BLaER1 treated with 17β-estradiol and CSF1 and Interleukin-3, amounts not matched to agents 10 nM and 100 nM (cell line): Measurements from ENCODE around the gene CPZ.

Experiments
- H3K27ac ChIP-seq, 11 experiments: shearing (Covaris generic); formaldehyde crosslinking; 2 replicates each; pipeline ENCODE4 v1.8.1; 2022
- H3K27me3 ChIP-seq, 11 experiments: shearing (Covaris generic); formaldehyde crosslinking; 2 replicates each; pipeline ENCODE4 v1.8.1; 2022
- H3K36me3 ChIP-seq, 11 experiments: shearing (Covaris generic); formaldehyde crosslinking; 2 replicates each; pipeline ENCODE4 v1.8.1; 2022
- H3K4me1 ChIP-seq, 10 experiments: shearing (Covaris generic); formaldehyde crosslinking; 2 replicates each; pipeline ENCODE4 v1.8.1; 2022
- H3K4me2 ChIP-seq, 11 experiments: shearing (Covaris generic); formaldehyde crosslinking; 2 replicates each; pipeline ENCODE4 v1.8.1; 2022
- H3K4me3 ChIP-seq, 10 experiments: shearing (Covaris generic); formaldehyde crosslinking; 2 replicates each; pipeline ENCODE4 v1.8.1; 2022
- H3K9ac ChIP-seq, 11 experiments: shearing (Covaris generic); formaldehyde crosslinking; 2 replicates each; pipeline ENCODE4 v1.8.1; 2022
- H3K9me3 ChIP-seq, 11 experiments: shearing (Covaris generic); formaldehyde crosslinking; replicated peaks in 1 of 11; 2 replicates each; pipeline ENCODE4 v1.8.1; 2022
- H4K20me1 ChIP-seq, 11 experiments: shearing (Covaris generic); formaldehyde crosslinking; 2 replicates each; pipeline ENCODE4 v1.8.1; 2022
- Cebpa-rat ChIP-seq, 11 experiments: shearing (Covaris generic); IDR thresholded peaks; 2 replicates each; pipeline ENCODE4 v1.8.1; 2022

Gene CPZ

GRCh38 chr4:8593264-8594096 is 915 bp downstream of the CPZ start:
- Histone ChIP-seq H3K27ac (no peak overlapping the region), H3K36me3 (no peaks in the 10 kb centered on the region), H3K9me3 (no peaks in the 10 kb centered on the region), H3K4me3 (no peak overlapping the region), H3K9ac (no peak overlapping the region), H4K20me1 (peaks cover 0 to 63% (median 36%) of the 10 kb centered on the region in 11 experiments; a peak in 16 of 22 replicates), H3K27me3 (peaks cover 53 to 70% (median 60%) of the 10 kb centered on the region in 11 experiments), H3K4me1 (peaks cover 13 to 65% (median 31%) of the 10 kb centered on the region in 10 experiments), H3K4me2 (peak overlapping the region in 10 of 11 experiments; percentile 24 to 62 (median 50); a peak in 15 of 22 replicates)
- TF ChIP-seq Cebpa-rat (IDR thresholded peaks at IDR 0.05): no peak

DNA sequence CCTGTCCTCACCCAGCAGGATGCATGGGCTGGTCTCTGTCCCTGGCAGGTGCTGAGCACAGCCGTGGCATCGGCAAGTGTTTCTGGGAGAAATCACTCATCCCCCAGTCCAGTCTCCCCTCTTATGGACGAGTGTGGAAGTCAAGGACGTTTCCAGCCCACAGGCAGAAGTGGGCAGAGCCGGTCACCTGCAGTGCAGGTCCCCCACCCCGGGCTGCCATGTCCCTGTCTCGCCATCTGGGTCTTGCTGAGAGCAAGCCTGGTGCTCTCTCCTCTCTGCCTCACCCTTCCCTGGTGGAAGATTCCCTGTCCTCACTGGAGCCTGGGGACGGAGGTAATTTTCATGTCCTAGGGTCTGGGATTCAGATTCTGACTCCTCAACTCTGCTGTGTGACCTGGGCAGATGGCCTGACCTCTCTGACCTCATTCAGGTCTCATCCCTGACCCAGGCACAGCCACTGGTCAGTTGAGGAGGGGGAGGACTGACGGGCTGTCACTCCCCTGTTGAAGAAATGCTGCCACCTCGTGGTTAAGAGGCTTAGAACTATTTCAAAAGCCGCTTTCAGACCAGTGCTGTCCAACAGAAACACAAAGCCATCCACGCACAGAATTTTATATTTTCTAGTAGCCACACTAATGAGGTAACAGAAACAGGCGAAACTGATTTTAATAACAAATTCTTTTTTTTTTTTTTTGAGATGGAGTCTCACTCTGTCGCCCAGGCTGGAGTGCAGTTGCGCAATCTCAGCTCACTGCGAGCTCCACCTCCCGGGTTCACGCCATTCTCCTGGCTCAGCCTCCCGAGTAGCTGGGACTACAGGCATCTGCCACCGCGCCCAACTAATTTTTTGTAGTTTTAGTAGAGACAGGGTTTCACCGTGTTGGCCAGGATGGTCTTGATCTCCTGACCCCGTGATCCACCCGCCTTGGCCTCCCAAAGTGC is 1.8 kb downstream of the CPZ start:
- Histone ChIP-seq H3K9ac (no peak overlapping the region), H3K27me3 (peaks cover 50 to 61% (median 51%) of the 10 kb centered on the region in 11 experiments), H3K4me3 (no peak overlapping the region), H3K4me2 (peak overlapping the region in 4 of 11 experiments; percentile 5 to 58 (median 42); a peak in 3 of 22 replicates), H3K9me3 (no peaks in the 10 kb centered on the region), H3K4me1 (peaks cover 22 to 72% (median 40%) of the 10 kb centered on the region in 10 experiments), H3K36me3 (no peaks in the 10 kb centered on the region), H3K27ac (no peak overlapping the region), H4K20me1 (peaks cover 0 to 57% (median 34%) of the 10 kb centered on the region in 11 experiments; a peak in 16 of 22 replicates)
- peak; percentile 44 to 95 (median 80); a peak in 18 of 22 replicates for TF ChIP-seq Cebpa-rat (IDR thresholded peaks at IDR 0.05)

GRCh38 chr4:8595237-8596087 is 2.9 kb downstream of the CPZ start:
- H3K9me3 ChIP-seq: no peaks in the 10 kb centered on the region
- no peak for TF ChIP-seq Cebpa-rat (IDR thresholded peaks at IDR 0.05)
- no peaks in the 10 kb centered on the region for H3K36me3 ChIP-seq
- peaks cover 0 to 48% (median 32%) of the 10 kb centered on the region in 11 experiments; a peak in 16 of 22 replicates for H4K20me1 ChIP-seq
- H3K4me2 ChIP-seq: peak overlapping the region in 7 of 11 experiments; percentile 31 to 66 (median 45); a peak in 13 of 22 replicates
- H3K4me1 ChIP-seq: peaks cover 33 to 80% (median 50%) of the 10 kb centered on the region in 10 experiments
- H3K9ac ChIP-seq: no peak overlapping the region
- peaks cover 40 to 50% (median 41%) of the 10 kb centered on the region in 11 experiments for H3K27me3 ChIP-seq
- H3K4me3 ChIP-seq: no peak overlapping the region
- no peak overlapping the region for H3K27ac ChIP-seq

DNA sequence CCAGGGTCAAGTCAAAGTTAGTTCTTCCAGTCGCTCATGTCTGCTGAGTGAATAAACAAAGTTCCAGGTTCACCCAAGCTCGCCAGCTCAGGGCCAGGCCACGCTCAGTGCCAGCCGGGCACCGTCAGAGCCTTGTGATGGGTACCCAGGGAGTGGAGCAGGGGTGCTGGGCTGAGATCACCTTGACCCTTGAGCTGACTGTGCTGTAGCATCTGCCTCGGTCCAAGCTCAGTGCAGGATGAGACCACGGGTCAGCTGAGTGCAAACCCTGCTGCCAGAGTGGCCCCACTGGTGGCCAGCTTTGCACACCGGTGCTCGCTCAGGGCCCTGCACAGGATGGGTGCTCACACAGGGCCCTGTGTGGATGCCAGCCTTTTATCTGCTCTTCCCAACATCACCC is 4.3 kb downstream of the CPZ start:
- H3K36me3 ChIP-seq: no peaks in the 10 kb centered on the region
- peaks cover 26 to 38% (median 28%) of the 10 kb centered on the region in 11 experiments for H3K27me3 ChIP-seq
- peak overlapping the region in 2 of 11 experiments; percentile 3 to 26; a peak in 1 of 22 replicates for H3K4me2 ChIP-seq
- no peak overlapping the region for H3K9ac ChIP-seq
- no peak overlapping the region for H3K27ac ChIP-seq
- no peaks in the 10 kb centered on the region for H3K9me3 ChIP-seq
- TF ChIP-seq Cebpa-rat (IDR thresholded peaks at IDR 0.05): no peak
- H3K4me1 ChIP-seq: peaks cover 37 to 88% (median 65%) of the 10 kb centered on the region in 10 experiments
- H4K20me1 ChIP-seq: peaks cover 0 to 36% (median 23%) of the 10 kb centered on the region in 11 experiments; a peak in 16 of 22 replicates
- H3K4me3 ChIP-seq: no peak overlapping the region

DNA sequence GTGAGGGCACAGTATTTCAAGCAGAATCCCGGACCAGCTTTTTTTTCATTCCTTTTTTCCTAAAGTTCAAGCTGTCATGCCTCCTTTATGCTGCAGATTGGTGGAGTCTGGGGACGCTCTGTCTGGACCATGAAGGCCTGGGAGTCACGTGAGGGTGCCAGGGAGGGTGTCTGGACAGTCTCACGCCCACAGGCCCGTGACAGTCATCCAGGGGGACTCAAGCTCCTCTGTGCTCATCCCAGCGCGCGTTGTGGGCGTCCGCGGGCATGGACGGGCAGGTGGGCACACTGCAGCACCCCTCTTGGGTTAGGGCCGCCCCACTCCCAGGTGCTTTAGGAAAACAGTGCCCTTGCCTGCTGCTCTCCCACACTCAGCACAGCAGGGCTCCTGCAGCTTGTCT is 4.8 kb downstream of the CPZ start:
- Histone ChIP-seq H3K27ac (no peak overlapping the region), H3K9ac (no peak overlapping the region), H4K20me1 (peaks cover 0 to 36% (median 18%) of the 10 kb centered on the region in 11 experiments; a peak in 16 of 22 replicates), H3K4me2 (peak overlapping the region in 3 of 11 experiments; percentile 3 to 26 (median 25); a peak in 1 of 22 replicates), H3K4me3 (no peak overlapping the region), H3K9me3 (no peaks in the 10 kb centered on the region), H3K27me3 (peaks cover 21 to 38% (median 24%) of the 10 kb centered on the region in 11 experiments), H3K36me3 (no peaks in the 10 kb centered on the region), H3K4me1 (peaks cover 37 to 88% (median 65%) of the 10 kb centered on the region in 10 experiments)
- TF ChIP-seq Cebpa-rat (IDR thresholded peaks at IDR 0.05): no peak

DNA sequence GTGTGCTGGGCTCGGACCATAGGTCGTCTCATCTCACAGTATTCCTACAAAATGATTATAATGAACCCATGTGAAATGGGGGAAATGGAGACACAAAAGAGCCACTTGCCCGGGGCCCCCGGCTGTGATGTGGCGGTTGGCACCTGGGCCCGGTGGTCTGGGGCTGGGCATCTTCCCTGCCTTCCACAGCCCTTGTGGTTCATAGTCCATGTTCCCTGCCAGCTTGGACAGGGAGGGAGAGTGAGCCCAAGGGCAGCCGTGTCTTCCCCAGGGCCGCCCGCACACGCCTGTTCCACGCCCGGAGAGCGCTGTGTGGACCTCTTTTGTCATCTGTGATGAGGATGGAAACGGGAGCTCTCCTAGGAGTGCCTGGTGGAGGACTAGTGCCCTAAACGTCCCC is 5.2 kb downstream of the CPZ start:
- Histone ChIP-seq H3K9me3 (no peaks in the 10 kb centered on the region), H3K27me3 (peaks cover 17 to 38% (median 19%) of the 10 kb centered on the region in 11 experiments), H3K4me2 (peak overlapping the region in 3 of 11 experiments; percentile 79 to 94 (median 86); a peak in 2 of 22 replicates), H4K20me1 (peaks cover 0 to 36% (median 14%) of the 10 kb centered on the region in 11 experiments; a peak in 15 of 22 replicates), H3K9ac (no peak overlapping the region), H3K36me3 (no peaks in the 10 kb centered on the region), H3K4me1 (peaks cover 37 to 88% (median 65%) of the 10 kb centered on the region in 10 experiments), H3K4me3 (no peak overlapping the region), H3K27ac (no peak overlapping the region)
- TF ChIP-seq Cebpa-rat (IDR thresholded peaks at IDR 0.05): no peak

GRCh38 chr4:8598391-8599090 is 6.0 kb downstream of the CPZ start:
- Histone ChIP-seq H3K4me3 (no peak overlapping the region), H3K36me3 (no peaks in the 10 kb centered on the region), H3K4me2 (peak overlapping the region; percentile 38 to 94 (median 79)), H3K27me3 (peaks cover 9 to 38% (median 12%) of the 10 kb centered on the region in 11 experiments), H3K4me1 (peaks cover 39 to 88% (median 65%) of the 10 kb centered on the region in 10 experiments), H4K20me1 (peaks cover 0 to 32% (median 7%) of the 10 kb centered on the region in 11 experiments; a peak in 12 of 22 replicates), H3K9ac (peak overlapping the region in 1 of 11 experiments; percentile 24; a peak in 4 of 22 replicates), H3K9me3 (no peaks in the 10 kb centered on the region), H3K27ac (no peak overlapping the region)
- no peak for TF ChIP-seq Cebpa-rat (IDR thresholded peaks at IDR 0.05)
